GM12891 (cell line): ENCODE measurements around the gene PYGO2. TPM values are rescaled to one million over a fixed set of nuclear protein-coding genes. Genes with fewer than 3 reads are reported as not detected.

Experiments
- DNase-seq: peaks from one replicate; pipeline ENCODE4 v3.0.0; 2011; ENCODE audit warnings: low spot score; ENCODE audit not compliant: insufficient read length
- FAIRE-seq: peaks from 2 replicates; lab custom pipeline; 2011; peaks lifted over from hg19 to GRCh38; lab: Jason Lieb, UNC
- PAX5 ChIP-seq: IDR thresholded peaks from 2 replicates; pipeline ENCODE4 v1.6.1; 2011; ENCODE audit warnings: low read length, moderate library complexity, mild to moderate bottlenecking; ENCODE audit not compliant: insufficient read depth, severe bottlenecking
- POLR2A ChIP-seq: IDR thresholded peaks from 2 replicates; pipeline ENCODE4 v1.6.1; 2011; ENCODE audit warnings: low read depth, low read length, control low read depth
- POLR2AphosphoS5 ChIP-seq: IDR thresholded peaks from 2 replicates; pipeline ENCODE4 v1.6.1; 2011; ENCODE audit warnings: low read depth, low read length, control low read depth
- POU2F2 ChIP-seq: IDR thresholded peaks from 2 replicates; pipeline ENCODE4 v1.6.1; 2011; ENCODE audit warnings: low read depth, mild to moderate bottlenecking, control low read depth, low read length, moderate library complexity
- SPI1 ChIP-seq: IDR thresholded peaks from 2 replicates; pipeline ENCODE4 v1.6.1; 2011; ENCODE audit warnings: low read depth, low read length, control low read depth
- TAF1 ChIP-seq: IDR thresholded peaks from 2 replicates; pipeline ENCODE4 v1.6.1; 2011; ENCODE audit warnings: low read depth, low read length, control low read depth
- polyA plus RNA-seq: library from polyadenylated mRNA; unstranded; fragments of >200 nt; gene quantifications from one replicate; pipeline ENCODE4 v1.2.1, GENCODE V29; 2012; ENCODE audit warnings: low read depth, missing spikeins, inconsistent platforms; ENCODE audit not compliant: missing spikeins

Gene PYGO2, protein sequence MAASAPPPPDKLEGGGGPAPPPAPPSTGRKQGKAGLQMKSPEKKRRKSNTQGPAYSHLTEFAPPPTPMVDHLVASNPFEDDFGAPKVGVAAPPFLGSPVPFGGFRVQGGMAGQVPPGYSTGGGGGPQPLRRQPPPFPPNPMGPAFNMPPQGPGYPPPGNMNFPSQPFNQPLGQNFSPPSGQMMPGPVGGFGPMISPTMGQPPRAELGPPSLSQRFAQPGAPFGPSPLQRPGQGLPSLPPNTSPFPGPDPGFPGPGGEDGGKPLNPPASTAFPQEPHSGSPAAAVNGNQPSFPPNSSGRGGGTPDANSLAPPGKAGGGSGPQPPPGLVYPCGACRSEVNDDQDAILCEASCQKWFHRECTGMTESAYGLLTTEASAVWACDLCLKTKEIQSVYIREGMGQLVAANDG
- polyA plus RNA-seq, result 17.5 TPM

DNA sequence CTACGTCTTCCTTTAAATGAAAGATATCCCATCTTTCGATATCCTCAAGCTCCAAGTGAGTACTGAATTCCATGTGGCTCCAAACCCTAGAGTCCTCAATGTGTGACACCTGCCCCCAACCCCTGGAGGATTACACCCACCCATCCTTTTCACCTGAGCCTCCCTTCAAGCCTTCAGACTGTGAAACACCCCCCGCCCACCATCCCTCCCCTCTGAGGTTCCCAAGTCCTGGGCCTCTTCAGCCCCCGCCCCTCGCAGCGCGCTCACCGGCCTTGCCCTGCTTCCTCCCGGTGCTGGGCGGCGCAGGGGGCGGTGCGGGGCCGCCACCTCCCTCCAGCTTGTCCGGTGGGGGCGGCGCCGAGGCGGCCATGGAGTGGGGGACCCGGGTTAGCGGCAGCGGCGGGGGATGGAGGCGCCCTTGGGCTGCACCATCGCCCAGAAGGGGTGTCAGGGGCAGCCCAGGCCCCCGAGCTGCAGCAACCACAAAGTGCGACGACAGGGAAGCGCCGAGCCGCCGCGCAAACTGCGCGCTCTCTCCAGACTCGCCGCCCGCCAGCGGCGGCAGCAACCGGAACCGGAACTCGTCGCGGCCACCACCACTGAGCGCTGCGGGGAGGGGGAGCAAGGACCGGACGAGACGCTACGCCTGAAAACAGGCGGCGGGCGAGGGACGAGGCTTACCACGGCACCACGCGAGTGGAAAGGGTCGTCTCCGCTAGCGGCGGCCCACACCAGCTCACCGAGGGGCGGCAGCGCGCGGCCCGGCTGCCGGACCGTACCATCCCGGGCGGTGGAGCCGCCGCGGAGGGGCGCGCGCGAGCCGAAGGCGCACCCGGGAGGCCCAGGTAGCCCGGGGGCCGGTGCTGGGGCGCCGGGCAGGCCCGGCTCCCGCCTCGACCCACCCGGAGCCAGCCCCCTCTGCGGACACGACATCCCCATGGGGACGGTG is at the start of gene PYGO2:
TSS of gene PYGO2 (minus strand) at position 576 of the 949 bp plus-strand sequence. CDS start at position 370, 206 bp downstream.
- TF ChIP-seq POLR2AphosphoS5 (peak; percentile 74), POLR2A (peak; percentile 77), TAF1 (peak; percentile 72), SPI1 (no peak)

DNA sequence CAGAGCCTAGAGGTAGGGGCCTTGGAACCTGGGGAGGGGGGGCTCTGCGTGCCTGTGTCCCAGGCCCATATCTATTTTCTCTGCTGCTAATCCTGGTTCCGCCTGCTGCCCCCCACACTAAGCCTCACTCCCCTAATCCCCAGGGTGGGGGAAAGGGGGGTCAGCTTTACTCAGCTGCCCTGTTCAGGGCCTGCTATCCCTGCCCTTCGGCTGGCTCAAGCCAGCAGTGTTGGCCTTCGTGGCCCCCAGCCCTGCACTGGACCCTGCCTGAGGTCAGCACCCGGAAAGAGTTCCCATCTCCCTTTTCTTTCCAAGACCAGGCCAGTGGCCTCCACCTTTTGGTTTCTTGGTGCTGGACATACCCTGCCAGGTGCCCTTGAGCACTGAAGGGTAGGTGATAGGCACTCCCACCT is 49.4 kb upstream of the PYGO2 start:
- DNase-seq, result no peak
- TF ChIP-seq PAX5, result no peak
- TF ChIP-seq POU2F2, result no peak
- no peak for TF ChIP-seq POLR2A
- TF ChIP-seq SPI1, result no peak
- TF ChIP-seq TAF1, result no peak
- TF ChIP-seq POLR2AphosphoS5, result no peak
- FAIRE-seq, result no peak

More for the DNA sequence above, at the start of gene PYGO2:
- FAIRE-seq (peak; percentile 92), DNase-seq (peak; percentile 91)

DNA sequence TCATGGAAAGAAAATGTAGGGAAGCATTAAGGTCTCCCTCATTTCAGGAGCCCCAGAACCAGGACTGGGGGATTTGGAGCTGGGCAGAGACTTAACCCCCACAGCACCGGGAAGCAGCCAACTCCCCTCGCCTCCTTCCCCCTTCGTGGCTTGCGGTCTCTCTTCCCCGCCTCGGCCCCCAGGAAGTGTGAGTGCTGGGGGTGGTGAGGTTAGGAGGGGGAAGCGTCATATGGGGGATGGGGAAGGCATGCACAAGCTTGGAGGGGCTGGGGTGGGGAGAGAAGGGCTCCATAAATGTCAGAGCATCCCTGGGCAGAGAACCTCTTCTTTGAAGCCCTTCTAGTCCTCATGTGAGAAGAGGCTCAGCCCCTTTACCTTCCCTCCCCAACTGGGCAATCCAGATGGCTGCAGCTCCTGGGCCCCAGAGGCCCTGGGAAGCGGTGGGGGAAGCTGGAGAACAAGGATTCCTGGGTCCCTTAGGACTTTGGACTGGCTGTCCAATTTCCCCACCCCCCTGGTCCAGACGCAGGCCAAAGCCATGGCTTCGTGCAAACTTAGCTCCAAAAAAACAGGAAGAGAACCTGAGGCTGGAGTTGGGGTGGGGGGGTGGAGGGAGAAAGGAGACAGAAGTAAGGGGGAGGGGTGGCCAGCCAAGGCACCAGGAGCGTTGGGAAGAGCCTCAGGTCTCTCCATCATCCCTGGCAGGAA is 48.8 kb upstream of the PYGO2 start:
- DNase-seq (no peak), FAIRE-seq (peak; percentile 60)
- TF ChIP-seq POU2F2, result no peak
- TF ChIP-seq POLR2A, result no peak
- no peak for TF ChIP-seq SPI1
- TF ChIP-seq TAF1, result no peak
- TF ChIP-seq POLR2AphosphoS5, result no peak
- no peak for TF ChIP-seq PAX5

DNA sequence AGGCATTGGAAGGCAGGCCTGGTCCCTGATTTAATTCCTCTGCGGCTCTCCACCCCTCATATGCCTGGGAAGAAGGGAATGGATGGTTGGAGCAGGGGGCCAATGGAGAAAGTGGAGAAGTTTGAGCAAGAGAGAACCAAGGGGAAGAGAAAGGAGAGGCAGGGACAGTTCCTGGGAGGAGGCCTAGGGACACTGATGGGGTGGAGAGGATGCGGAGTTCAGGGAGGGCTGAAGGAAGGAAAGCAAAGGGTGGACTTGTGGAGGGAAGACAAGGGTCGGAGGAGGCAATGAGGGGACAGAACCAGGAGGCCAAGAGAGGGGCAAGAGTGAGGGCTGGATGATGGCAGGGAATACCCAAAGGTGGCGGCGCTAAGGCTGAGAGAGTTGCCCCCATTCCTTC is 48.2 kb upstream of the PYGO2 start:
- no peak for FAIRE-seq
- TF ChIP-seq POU2F2 (no peak), POLR2AphosphoS5 (no peak), SPI1 (no peak), PAX5 (no peak), POLR2A (no peak), TAF1 (no peak)
- DNase-seq, result no peak

DNA sequence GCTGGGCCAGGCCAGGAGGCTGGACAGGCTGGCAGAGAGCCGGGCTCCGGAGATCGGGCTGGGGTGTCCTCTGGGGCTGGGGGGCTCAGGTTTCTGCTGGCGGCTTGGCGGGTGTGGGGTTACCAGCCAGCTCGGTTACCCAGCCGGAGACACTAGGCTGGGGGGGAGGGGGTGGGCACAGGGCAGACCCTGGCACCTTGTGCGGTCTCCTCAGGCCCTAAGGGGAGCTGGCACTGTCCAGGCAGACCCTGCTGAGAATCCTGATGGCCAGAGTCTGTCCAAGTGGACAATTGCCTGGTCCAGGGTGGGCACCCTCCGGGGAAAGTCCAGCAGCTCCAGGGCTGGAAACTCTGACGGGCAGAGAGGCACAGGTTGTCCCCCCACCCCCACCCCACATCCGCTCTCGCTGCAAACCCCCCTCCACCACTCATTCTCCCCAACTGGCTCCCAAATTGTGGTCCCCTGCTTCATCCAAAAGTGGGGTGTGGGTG is 47.7 kb upstream of the PYGO2 start:
- FAIRE-seq (no peak), DNase-seq (no peak)
- TF ChIP-seq PAX5 (no peak), TAF1 (no peak), SPI1 (no peak), POLR2A (no peak), POU2F2 (no peak), POLR2AphosphoS5 (no peak)

DNA sequence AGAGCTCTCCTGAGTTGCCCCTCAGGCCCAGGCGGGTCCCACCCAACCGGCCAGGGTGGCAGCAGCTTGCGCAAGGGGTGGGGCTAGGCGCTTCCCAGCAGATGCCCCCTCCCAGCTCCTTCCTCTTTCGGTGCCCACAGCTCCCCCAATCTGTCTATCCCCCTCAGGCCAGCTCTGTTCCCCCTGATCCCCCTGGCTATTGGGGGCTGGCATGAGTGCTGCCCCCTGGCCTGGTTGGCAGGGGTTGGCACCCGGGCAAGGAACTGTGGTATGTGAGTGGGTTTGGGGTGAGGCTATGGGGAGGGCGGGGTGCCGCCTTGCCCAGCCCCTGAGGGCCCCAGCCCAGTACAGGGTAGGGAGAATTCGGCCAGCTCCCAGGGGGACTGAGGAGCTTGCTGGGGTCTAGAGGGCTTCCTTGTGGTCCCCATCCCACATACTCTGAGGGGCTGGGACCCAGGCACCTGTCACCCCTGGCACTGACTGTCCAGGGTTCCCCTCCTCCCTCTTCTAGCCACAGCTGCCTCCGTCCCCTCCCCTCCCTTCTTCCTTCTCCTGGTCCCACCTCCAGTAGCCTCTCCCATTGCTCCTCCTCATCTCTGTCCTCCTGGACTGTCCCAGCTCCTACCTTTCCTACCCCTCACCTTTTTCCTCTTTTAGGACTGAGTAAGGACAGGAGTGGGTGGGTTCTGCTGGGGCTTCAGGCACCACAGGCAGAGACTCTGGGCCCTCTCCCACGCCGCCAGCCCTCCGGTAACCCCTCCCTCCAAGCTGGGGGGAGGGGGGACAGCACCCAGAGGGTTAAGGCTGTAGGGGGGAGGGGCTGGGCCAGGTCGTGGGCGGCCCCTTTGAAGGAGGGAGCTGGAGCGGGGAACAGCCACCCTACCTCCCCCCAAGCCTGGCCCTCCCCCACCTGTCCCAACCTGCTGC is 46.7 kb upstream of the PYGO2 start:
- no peak for TF ChIP-seq POU2F2
- no peak for TF ChIP-seq POLR2AphosphoS5
- TF ChIP-seq POLR2A, result no peak
- TF ChIP-seq TAF1, result no peak
- TF ChIP-seq PAX5, result no peak
- no peak for TF ChIP-seq SPI1
- no peak for FAIRE-seq
- DNase-seq, result no peak

DNA sequence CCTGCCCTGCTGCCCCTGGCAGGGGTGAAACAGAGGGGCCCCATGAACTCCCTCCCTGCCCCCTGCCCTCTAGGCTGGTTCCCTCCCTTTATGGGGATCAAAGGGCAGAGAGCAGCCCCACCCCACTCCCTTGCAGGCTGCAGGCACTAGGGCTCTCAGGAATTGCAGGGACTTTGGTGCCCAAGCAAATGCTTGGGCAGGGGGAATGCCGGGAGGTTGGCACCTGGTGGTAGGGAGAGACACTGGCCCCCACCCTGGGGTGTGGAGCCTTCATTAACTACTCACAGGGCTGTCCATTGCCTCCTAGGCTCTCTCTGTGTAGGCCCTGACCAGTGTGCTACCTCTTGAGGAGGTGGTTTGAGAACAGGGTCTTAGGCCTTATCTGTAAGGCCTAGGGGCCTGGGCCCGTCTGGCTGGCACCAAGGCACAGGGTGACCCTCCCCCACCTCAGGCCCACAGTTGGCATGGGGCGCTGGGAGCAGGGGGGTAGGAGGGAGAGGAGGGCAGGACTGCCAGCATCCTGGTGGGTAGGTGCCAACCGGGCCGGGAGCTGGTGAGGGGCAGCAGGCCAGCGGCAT is 45.8 kb upstream of the PYGO2 start:
- FAIRE-seq, result no peak
- no peak for DNase-seq
- TF ChIP-seq TAF1, result no peak
- no peak for TF ChIP-seq POLR2A
- no peak for TF ChIP-seq POU2F2
- TF ChIP-seq SPI1, result no peak
- no peak for TF ChIP-seq PAX5
- no peak for TF ChIP-seq POLR2AphosphoS5
